Activated T-cell treated with anti-CD3 and anti-CD28 coated beads for 24 hours (primary cell): Measurements from ENCODE around the gene CDC42BPA.
"Not testable (repeated sequence)": the region's sequence is repeated elsewhere in the genome, so short reads cannot be mapped to it uniquely, and the experiment has no call there.

Source experiments
- DNase-seq: peaks from one replicate; pipeline ENCODE4 v3.0.0-alpha.2; 2020; ENCODE audit warnings: low read depth

The CDC42BPA gene

DNA sequence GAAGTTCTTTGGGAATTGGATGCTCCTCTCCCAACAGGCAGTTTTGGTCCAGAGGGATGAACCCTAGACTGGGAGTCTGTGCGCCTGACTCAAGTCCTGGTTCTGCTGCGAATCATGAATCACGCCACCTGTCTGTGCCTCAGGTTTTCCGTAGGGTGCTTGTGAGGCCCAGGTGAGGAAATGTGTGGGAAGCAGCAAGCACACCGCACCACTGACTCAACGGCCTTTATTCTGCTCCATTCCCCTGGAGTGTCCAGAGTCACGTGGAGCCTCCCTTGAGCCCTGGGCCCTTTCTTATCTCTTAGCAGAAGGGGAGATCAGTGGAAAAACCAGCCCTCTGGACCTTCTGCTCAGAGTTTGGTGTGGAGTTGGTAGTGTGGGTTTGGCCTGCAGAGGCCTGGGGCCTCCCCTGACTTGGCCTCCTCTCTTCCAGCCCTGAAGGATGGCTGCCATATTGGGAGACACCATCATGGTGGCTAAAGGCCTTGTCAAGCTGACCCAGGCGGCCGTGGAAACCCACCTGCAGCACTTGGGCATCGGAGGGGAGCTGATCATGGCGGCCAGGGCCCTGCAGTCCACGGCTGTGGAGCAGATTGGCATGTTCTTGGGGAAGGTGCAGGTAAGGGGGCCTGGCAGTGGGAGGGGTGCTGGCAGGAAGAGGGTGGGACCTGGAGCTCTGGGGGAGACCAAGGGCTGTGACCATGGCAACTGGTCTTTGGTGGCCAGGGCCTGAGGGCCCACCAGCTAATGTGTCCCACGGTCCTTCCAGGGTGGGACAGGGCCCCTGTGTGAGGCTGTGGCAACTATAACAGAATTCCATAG lies 357.1 kb downstream of the CDC42BPA start:
- no peak for DNase-seq

DNA sequence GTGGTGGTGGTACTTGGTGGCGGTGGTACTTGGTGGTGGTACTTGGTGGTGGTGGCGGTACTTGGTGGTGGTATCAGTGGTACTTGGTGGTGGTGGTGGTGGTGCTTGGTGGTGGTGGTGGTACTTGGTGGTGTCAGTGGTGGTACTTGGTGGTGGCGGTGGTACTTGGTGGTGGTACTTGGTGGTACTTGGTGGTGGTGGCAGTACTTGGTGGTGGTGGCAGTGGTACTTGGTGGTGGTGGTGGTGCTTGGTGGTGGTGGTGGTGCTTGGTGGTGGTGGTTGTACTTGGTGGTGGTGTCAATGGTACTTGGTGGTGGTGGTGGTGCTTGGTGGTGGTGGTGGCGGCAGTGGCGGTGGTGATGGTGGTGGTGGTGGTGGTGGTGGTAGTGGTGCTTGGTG lies 358.0 kb downstream of the CDC42BPA start:
- no peak for DNase-seq

DNA sequence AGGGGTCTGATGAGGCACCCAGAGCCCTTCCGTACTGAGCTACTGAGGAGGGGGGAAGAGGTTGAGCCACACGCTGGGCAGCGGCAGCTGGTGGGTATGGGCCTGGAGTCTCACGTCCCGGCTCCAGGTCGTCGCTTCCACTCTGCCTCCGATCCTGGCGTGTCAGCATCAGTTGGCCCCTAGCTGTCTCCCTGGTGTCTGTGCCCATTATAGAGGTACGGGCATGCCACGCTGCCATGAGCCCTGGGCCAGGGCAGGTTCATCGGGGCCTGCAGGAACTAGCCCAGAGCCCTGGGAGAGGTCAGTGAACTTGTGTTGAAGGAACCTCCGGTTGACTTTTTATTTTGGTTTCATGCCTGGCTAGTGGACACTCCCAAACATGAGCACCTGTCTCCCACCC lies 360.0 kb downstream of the CDC42BPA start:
- DNase-seq: no peak

DNA sequence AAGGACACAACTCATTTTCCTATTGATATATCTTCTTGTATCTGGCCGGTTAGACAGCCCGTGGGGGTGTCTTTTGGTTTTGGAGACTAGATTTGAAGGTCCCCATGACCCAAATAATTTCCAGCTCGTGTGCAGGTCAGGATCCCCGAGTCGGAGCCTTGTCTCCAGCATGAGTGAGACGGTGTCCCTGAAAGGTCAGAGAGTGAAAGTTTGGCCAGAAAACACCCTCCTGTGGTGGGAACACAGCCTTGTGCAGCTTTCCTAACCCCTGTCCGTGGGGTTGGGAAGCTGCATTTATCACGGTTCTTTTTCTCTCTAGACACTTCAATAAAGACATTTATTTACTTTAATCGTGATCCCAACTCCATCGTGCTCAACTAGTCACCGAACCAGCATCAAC lies 360.6 kb downstream of the CDC42BPA start:
- no peak for DNase-seq

DNA sequence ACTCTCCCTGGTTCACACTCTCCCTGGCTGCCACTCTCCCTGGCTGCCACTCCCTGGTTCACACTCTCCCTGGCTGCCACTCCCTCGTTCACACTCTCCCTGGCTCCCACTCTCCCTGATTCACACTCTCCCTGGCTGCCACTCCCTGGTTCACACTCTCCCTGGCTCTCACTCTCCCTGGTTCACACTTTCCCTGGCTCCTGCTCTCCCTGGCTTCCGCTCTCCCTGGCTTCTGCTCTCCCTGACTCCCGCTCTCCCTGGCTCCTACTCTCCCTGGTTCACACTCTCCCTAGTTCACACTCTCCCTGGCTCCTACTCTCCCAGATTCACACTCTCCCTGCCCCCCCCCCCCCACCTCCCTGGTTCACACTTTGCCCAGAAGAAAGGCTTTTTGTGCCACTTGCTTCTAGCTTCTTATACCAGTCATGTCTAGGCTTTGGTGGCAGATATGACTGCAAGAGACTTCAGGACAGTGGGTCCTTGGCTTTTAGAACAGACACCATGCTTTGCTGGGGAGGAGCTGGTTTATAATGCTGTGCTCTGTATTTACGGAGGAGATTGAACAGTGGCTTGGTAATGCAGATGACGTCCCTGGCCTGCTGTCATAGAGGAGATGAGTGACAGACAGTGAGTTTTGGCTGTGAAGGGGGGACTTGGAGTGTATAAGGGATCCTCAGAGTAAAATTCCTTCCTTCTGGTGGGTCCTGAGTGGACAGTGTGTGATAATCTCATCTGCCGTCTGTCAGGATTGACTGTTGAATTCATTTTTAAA lies 361.2 kb downstream of the CDC42BPA start:
- DNase-seq: no peak

DNA sequence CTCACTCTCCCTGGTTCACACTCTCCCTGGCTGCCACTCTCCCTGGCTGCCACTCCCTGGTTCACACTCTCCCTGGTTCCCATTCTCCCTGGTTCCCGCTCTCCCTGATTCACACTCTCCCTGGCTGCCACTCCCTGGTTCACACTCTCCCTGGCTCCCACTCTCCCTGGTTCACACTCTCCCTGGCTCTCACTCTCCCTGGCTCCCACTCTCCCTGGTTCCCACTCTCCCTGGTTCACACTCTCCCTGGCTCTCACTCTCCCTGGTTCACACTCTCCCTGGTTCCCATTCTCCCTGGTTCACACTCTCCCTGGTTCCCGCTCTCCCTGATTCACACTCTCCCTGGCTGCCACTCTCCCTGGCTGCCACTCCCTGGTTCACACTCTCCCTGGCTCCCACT lies 362.4 kb downstream of the CDC42BPA start:
- DNase-seq: not testable (repeated sequence)

DNA sequence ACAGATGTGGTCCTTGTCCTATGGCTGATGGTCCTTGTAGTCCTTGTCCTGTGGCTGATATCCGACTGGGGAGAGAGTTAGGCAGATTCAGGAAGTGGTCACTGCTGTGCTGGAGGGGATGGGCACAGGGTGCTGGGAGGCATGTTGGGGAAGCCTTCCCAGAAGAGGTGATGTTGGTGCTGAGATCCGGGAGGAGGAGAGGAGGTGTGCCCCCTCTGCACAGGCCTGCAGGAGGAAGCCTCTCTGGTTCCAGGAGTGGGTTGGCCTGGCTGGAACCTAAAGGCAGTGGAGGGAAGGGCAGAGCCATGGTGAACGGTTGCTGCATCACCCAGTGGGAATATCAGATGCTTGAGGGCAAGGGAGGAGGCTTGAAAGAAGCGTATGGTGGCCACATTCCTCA lies 363.5 kb downstream of the CDC42BPA start:
- DNase-seq: no peak

DNA sequence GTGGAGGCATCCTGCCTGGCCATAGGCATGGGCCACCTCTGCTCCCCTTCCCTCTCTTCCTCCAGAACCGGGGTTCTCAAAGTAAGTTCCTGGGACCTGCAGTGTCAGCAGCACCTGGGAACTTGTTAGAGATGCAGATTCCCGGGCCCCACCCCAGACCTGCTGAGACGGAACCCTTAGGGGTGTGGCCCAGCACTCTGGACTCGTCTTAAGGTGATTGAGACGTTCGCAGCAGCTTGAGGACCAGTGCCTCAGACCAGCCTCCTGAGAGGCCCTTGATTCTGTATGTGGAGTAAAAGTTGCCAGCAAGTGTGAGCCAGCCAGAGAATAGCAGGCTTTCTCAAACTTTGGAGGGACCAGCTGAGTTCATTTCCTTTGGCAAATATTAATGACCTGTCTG lies 364.0 kb downstream of the CDC42BPA start:
- no peak for DNase-seq

DNA sequence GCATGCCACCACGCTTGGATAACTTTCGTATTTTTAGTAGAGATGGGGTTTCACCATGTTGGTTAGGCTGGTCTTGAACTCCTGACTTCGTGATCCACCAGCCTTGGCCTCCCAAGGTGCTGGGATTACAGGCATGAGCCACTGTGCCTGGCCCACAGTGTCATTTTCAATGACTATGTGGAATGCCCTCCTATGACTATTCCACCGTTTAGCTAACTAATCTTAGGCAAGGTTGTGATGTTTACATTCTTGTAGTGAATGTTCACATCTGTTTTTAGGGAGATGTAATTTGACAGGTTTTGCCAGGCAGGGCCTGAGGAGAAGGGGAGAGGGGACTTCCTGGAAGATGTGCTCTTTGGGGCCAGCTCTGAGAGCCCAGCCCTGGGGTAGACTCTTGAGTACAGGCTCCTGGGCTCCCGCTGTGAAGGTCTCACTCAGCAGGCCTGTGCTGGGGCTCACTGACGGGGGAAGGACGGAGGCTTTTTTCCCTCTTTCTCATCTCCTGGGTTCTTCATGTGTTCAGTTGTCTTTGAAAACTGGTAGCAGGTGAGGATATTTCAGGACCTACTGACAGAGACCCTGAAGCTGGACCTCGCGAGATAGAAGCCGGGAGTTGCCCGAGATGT lies 365.0 kb downstream of the CDC42BPA start:
- no peak for DNase-seq

DNA sequence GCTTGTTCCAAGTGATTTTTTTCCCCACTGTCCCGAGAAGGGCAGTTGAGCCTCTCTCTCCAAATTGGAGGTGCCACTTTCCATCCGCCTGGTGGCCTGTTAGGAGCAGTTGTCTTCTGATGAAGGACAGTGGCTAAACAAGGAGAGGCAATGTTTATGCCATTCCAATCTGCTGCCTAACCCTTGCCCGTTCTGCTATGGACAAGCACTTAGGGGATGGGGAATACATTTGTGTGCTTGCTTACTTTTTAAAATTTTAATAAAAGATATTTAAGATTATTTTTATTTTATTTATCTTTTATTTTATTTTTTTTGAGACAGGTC lies 366.2 kb downstream of the CDC42BPA start:
- no peak for DNase-seq

DNA sequence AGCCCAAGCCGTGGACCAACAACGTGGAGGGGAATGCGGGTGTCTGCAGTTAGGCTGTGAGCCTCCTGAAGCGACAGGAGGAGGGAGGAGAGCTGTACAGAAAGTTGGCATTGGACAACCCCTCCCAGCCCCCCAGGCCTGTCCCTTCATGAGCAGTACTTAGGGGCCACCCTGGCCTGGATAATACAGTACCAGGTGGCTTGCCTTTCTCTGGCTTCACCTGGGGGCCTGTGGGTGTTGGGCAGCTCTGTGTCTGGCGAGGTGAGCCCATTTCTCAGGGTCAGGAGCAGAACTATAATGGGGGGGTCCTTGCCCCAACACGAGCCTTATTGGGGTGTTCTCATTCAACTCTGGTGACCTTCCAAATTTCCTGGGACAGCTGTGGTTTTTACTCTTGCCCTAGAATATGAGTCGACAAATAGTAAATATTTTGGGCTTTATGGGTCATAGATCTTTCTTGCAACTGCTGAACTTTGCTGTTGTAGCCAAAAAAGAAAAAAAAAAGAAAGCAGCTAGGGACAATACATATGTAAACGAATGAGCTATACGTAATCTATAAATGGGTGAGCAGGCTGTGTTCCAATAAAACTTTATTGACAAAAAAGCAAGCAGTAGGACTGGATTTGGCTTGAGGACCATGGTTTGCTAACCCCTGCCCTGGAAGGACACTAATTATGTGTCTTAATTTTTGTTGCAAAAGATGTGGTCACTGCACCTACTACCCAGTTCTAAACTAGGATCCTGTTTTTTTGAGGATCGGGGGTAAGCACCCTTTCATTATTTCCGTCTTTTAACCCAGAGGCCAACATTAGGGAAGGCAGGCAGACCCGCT lies 366.8 kb downstream of the CDC42BPA start:
- no peak for DNase-seq

DNA sequence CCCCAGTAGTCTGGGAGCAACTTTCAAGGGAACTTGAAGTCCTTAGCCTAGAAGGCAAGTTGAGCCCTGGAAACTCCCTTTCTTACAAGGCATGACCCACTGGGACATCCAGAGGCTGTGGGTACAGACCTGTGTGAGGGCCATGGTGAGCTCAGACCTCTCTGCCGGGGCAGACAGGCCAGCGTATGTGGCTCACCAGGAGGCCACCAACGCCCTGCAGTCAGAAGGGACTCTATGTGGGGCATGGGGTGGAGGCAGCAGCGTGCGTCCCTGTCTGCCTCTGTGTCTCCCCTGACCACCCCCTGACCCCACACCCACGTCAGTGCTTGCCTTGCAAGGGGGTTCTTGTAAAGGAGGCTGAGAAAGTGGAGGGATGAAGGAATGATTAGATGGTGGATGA lies 367.4 kb downstream of the CDC42BPA start:
- DNase-seq: no peak

DNA sequence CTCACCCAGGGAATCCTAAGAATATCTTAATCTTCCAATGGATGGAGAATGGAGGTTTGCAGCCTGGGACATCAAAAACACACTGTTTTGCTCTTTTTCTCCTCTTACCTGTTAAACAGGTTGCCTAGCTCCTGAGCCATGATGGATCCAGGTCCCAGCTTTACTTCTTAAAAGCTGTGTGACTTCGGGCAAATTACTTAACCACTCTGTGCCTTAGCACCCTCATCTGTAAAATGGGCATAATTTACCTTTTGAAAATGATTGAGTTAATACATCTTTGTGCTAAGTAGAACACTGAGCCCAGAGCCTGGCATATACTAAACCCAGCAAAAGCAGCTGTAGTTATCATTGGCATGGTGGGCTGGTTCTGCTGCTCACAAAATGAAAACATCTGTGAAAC lies 368.0 kb downstream of the CDC42BPA start:
- DNase-seq: no peak

DNA sequence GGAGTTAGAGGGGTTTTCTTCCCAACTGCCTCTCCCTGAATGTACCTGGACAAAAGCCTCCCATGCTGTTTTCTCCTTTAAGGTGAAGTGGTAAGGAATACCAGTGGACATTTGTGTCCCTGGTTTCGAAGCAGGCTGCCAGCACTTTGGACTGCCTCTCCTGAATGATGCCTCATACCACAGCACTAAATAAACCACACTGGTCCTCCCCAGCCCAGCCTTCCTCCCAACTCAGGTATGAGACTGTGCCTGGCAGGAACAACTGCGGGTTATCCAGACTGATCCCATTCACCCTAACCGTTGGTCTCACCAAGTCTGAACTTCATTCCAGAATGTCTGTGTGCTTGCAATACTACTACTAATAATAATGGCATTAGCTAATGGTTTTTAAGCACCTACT lies 368.9 kb downstream of the CDC42BPA start:
- DNase-seq: no peak

DNA sequence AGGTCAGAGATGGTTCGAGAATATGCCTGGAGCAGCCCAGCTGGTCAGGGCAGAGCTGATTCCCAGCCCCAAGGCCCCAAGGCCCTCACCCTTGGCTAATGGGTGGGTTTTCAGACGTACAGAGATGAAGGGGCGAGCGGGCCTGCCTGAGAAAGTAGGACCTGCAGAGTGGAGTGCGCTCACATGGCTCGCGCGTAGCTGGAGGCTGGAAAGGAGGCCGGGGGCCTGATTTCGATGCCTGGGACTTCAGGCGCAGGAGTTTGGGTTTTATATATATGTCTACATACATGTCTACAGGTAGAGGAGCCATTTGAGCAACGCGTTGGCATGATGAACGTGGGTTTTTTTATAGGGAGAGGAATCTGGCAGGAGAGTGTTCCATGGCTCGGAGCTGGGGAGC lies 369.3 kb downstream of the CDC42BPA start:
- no peak for DNase-seq

DNA sequence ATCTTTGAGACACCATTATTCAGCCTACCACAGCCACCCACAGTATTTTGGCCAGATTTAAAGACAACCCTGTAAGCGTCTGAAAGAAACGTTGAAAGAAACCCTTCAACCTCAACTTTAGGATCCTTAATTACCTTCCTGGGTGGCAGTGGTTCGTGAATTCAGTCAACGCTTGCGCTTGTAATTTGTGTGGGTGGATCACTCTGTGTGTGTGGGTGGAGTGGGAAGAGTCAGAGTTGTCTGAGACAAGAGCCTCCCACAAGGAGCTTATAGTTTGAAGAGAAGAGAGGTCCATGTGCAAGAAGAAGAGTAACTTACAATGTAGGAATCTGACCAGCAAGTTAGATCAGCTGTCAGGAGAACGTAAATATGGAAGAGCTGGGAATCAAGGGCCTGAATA lies 369.8 kb downstream of the CDC42BPA start:
- no peak for DNase-seq

DNA sequence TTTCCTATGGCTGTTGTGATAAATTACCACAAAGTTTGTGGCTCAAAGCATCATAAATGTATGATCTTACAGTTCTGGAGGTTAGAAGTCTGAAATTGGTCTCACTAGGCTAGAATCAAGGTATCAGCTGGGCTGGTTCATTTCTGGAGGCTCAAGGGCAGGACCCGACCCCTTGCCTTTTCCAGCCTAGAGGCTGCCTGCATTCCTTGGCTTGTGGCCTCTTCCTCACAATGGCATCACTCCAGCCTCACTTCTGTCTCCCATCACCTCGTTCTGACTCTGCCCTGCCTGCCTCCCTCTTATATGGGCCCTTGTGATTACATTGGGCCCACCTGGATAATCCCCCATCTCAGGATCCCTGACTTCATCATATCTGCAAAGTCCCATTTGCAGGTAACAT lies 370.2 kb downstream of the CDC42BPA start:
- DNase-seq: no peak

DNA sequence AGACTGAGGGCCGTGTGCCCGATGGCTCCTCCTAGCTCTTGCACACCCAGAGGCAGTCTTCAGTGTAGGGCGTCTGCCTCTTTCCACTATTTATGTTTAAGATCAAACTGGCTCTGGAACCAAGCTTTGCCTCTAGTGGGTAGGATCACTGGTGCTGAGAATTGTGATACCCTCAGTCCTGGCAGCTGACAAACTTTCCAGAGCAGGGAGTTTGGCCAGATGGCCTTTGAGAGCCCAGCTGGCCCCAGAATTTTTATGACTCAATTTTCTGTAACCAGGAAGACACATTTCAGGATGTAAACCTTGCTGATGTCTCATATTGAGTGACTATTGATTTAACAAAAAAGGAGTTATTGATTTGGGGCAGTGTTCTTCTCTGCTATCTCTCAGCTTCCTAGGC lies 371.5 kb downstream of the CDC42BPA start:
- DNase-seq: no peak

DNA sequence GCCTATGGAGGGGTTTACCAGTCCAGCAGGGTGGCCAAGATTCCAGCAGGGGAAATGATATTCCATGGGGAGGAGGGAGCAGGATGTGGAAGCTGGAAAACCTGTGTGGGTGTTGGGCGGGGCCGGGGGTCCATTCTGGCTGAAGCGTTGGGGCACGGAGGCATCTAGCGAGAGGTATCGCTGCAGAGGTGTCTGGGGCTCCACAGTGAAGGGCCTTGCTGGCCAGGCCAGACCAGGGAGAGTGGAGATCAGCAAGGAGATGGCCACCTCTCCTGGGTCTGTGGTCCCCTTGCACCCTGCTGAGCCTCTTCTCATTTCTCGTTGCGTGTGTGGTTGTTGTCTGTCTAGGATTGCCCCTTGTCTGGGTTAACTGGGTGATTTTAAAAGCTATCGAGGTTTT lies 372.0 kb downstream of the CDC42BPA start:
- DNase-seq: no peak

DNA sequence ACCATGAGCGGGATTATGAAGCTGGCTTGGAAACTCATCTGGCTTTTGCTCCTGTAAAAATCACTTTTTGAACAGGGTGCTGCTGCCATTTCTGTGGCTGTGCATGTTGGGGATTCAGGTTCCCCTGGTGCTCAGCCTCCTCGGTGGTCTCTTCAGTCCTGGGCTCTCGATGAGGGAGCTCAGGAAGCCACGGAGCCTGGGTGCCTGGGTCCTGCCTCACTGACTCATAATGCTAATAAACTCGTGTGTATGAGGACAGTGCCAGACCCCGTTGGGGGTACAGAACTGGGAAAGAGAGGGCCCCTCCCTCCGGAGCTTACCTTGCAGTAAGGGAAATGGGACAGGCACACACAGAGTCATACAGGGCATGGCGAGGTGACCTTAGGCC lies 372.4 kb downstream of the CDC42BPA start:
- DNase-seq: no peak

DNA sequence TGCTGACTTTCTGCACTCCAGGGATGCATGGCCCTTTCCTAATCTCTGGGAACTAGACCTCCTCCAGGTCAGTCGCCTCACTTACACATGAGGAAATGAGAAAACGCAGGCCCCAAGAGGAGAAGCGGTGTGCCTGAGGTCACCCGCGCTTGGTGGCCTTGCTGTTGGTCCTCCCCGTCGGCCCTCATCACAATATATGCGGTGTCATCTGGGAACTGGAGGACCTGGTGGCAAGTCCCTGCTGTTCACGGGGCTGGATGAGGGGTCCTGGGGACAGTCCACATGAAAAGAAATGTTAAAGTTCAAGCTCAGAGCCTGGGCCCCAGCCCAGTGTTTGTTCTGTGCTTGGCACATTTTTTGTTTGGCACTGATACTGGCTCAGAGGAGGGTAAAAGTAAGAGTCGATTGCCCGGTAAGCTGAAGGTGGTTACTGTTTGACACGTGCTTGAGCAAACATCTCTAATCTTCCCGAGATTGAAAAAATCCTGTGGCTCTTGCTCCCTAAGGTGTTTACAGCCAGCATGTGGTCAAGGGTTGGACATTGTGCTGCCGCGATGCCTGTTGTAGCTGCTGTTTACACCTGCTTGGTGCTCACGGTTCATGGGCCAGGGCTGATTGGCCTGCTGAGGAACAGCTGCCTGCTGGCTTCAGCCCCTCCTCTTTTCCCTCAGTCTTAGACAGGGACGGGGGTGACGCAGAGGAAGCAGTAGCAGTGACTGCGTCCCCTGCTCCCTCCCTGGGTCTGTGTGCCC lies 373.0 kb downstream of the CDC42BPA start:
- no peak for DNase-seq

DNA sequence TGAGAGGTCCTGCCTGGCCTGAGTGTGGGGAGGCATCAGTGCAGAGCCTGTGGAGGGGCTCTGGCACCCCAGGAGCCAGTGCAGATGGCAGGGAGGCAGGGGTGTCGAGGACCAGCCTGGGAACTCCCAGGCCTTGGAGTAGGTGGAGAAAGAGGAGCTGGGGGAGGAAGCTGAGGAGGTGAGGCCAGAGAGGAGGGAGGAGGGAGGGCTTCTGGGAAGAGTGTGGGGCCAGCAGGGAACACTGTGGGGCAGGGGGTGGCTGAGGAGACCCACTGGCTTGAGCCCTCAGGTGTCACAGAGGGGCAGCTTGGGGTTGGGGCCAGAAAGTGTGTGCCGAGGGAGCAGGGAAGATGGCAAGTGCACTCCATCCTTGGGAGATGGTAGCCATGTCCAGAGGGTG lies 374.4 kb downstream of the CDC42BPA start:
- no peak for DNase-seq
